Spleen (tissue), 7 donors: ENCODE measurements around the gene UQCR11.

Experiments
- POLR2A ChIP-seq, 3 donors: fragments of 450-650 bp; IDR thresholded peaks; one replicate each; pipeline ENCODE4 v1.5.1; 2017; ENCODE audit warnings: antibody characterized with exemption in 3 of 3, mild to moderate bottlenecking in 1 of 3
- TF ChIP-seq, protein P1 (sequence below), 11 experiments: fragments of 200-600 bp in 7 of 11; fragments of 450-650 bp in 4 of 11; sonication (generic) in 4 of 11; IDR thresholded peaks in 8 of 11; conservative IDR thresholded peaks in 3 of 11; 1 replicate in 7 of 11; 2 replicates in 4 of 11; pipeline versions ENCODE4 v1.4.0 to v1.8.0; 2016 to 2021; ENCODE audit warnings: antibody characterized with exemption in 11 of 11, inconsistent platforms in 4 of 11, mild to moderate bottlenecking in 1 of 11
- donor health status: DM: no; HTN: no; CAD: no; lungs with moderate emphysema.
- donor health status: DM: no; HTN: no; CAD: no.
- donor health status: DM: no; HTN: no; CAD: no.

DNA sequence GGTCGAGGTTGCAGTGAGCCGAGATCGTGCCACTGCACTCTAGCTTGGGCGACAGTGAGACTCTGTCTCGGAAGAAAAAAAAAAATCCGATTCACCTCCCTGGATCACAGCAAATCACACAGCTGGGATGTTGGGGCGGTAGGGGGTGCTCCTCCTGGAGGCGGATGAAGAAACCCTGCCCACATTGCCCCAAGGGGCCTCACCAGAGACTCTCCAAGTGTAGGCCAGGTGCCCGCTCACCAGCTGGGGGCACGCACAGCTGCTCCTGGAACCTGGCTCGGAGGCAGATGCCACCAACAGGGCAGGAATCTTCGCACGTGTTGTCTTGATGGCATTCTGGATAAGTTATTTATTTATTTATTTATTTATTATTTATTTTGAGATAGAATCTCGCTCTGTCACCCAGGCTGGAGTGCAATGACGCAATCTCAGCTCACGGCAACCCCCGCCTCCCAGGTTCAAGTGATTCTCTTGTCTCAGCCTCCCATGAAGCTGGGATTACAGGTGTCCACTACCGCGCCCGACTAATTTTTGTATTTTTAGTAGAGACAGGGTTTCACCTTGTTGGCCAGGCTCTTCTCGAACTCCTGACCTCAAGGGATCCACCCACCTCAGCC is 3.1 kb downstream of the UQCR11 start:
- TF ChIP-seq POLR2A (IDR thresholded peaks at IDR 0.05) = no peak
- TF ChIP-seq, protein P1, sequence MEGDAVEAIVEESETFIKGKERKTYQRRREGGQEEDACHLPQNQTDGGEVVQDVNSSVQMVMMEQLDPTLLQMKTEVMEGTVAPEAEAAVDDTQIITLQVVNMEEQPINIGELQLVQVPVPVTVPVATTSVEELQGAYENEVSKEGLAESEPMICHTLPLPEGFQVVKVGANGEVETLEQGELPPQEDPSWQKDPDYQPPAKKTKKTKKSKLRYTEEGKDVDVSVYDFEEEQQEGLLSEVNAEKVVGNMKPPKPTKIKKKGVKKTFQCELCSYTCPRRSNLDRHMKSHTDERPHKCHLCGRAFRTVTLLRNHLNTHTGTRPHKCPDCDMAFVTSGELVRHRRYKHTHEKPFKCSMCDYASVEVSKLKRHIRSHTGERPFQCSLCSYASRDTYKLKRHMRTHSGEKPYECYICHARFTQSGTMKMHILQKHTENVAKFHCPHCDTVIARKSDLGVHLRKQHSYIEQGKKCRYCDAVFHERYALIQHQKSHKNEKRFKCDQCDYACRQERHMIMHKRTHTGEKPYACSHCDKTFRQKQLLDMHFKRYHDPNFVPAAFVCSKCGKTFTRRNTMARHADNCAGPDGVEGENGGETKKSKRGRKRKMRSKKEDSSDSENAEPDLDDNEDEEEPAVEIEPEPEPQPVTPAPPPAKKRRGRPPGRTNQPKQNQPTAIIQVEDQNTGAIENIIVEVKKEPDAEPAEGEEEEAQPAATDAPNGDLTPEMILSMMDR (IDR thresholded peaks at IDR 0.05 in 8 of 11, conservative IDR thresholded peaks at IDR 0.05 in 3 of 11) = no peak
